Vagina (tissue), 2 donors: ENCODE results near the gene PDLIM1.

Experiments
- POLR2A ChIP-seq, 2 donors: fragments of 450-650 bp; IDR thresholded peaks; one replicate each; pipeline ENCODE4 v1.6.1; 2017; ENCODE audit warnings: antibody characterized with exemption in 2 of 2, mild to moderate bottlenecking in 2 of 2, moderate library complexity in 2 of 2
- POLR2AphosphoS5 ChIP-seq, 2 donors: sonication (generic); formaldehyde crosslinking; IDR thresholded peaks; one replicate each; pipeline ENCODE4 v1.9.0; 2017; ENCODE audit warnings: antibody characterized with exemption in 2 of 2, mild to moderate bottlenecking in 2 of 2, low read depth in 1 of 2; ENCODE audit not compliant: insufficient read depth in 1 of 2
- TF ChIP-seq, protein P1 (sequence below), 3 experiments: fragments of 450-650 bp in 2 of 3; fragments of 200-600 bp in 1 of 3; sonication (generic) in 1 of 3; IDR thresholded peaks; one replicate each; pipeline ENCODE4 v1.5.1; 2017 to 2019; ENCODE audit warnings: antibody characterized with exemption in 3 of 3, mild to moderate bottlenecking in 2 of 3, moderate library complexity in 2 of 3

DNA sequence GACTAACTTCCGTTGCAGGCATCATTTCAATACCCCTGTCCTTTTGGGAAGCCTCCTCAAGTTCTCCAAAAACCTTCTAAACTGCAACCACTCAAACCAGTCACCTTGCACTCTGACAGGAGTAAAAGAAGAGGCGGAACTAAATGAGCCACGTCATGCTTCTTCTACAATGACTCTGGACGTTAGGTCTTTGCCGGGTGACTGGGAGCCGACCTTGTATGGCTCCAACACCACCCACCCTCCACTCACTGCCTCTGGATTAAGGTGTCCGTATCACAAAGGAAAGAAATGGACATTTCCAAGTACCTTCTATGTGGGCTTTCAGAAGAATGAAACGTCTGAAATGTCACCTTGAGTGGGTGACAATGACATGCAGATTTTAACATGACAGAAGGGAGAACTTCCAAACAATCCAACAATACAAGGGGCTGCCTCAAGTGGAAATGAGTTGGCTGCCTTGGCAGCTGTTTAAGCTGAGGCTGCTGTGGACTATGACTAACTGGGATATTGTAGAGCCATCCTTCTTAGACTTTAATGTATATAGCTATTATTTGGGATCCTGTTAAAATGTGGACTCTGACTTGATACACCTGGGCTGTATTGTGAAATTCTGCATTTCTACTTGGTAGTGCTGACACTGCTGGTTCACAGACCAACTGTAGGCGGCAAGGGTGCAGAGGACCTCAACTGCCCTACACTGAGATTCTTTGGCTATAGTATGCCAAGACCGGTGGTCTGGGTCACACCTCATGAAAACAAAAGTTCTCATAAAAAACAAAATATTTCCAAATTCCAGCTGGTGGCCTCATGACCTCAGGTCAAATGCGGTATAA lies 33.8 kb upstream of the PDLIM1 start:
- TF ChIP-seq POLR2A (IDR thresholded peaks at IDR 0.05) (no peak), POLR2AphosphoS5 (IDR thresholded peaks at IDR 0.05; ENCODE audit: insufficient read depth in 1 of 2, low read depth in 1 of 2) (no peak)
- TF ChIP-seq, protein P1, sequence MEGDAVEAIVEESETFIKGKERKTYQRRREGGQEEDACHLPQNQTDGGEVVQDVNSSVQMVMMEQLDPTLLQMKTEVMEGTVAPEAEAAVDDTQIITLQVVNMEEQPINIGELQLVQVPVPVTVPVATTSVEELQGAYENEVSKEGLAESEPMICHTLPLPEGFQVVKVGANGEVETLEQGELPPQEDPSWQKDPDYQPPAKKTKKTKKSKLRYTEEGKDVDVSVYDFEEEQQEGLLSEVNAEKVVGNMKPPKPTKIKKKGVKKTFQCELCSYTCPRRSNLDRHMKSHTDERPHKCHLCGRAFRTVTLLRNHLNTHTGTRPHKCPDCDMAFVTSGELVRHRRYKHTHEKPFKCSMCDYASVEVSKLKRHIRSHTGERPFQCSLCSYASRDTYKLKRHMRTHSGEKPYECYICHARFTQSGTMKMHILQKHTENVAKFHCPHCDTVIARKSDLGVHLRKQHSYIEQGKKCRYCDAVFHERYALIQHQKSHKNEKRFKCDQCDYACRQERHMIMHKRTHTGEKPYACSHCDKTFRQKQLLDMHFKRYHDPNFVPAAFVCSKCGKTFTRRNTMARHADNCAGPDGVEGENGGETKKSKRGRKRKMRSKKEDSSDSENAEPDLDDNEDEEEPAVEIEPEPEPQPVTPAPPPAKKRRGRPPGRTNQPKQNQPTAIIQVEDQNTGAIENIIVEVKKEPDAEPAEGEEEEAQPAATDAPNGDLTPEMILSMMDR (IDR thresholded peaks at IDR 0.05), result no peak
